Liver (tissue), 9 donors: ENCODE data around the gene SLC25A52. TPM values are rescaled to one million over a fixed set of nuclear protein-coding genes. Genes with fewer than 3 reads are reported as not detected.

Source experiments
- DNase-seq: peaks from one replicate; pipeline ENCODE4 v3.0.0-alpha.2; 2017; ENCODE audit warnings: low spot score
- H3K27ac ChIP-seq, 2 donors: one replicate each; pipeline ENCODE4 v1.7.0; 2013; ENCODE audit warnings: inconsistent platforms in 2 of 2, low read length in 2 of 2, control low read depth in 1 of 2, low read depth in 1 of 2, mild to moderate bottlenecking in 1 of 2
- H3K27me3 ChIP-seq, 4 donors: one replicate each; pipeline versions ENCODE4 v1.6.1 to v1.7.0; 2013; ENCODE audit warnings: low read length in 3 of 4, inconsistent platforms in 1 of 4, mild to moderate bottlenecking in 1 of 4, moderate library complexity in 1 of 4; ENCODE audit not compliant: control insufficient read depth in 4 of 4, insufficient read depth in 4 of 4
- H3K36me3 ChIP-seq, 4 donors: one replicate each; pipeline versions ENCODE4 v1.6.1 to v1.7.0; 2013; ENCODE audit warnings: low read length in 3 of 4, mild to moderate bottlenecking in 3 of 4, low read depth in 1 of 4, moderate library complexity in 1 of 4; ENCODE audit not compliant: control insufficient read depth in 4 of 4, insufficient read depth in 3 of 4
- H3K4me1 ChIP-seq, 4 donors: one replicate each; pipeline versions ENCODE4 v1.6.1 to v1.7.0; 2013; ENCODE audit warnings: low read length in 3 of 4, mild to moderate bottlenecking in 3 of 4, moderate library complexity in 1 of 4; ENCODE audit not compliant: control insufficient read depth in 4 of 4, insufficient read depth in 4 of 4
- H3K4me3 ChIP-seq, 3 donors: one replicate each; pipeline versions ENCODE4 v1.6.1 to v1.7.0; 2013; ENCODE audit warnings: low read length in 3 of 3, control low read depth in 1 of 3, low read depth in 1 of 3, mild to moderate bottlenecking in 1 of 3
- H3K9ac ChIP-seq, 2 donors: one replicate each; pipeline ENCODE4 v1.7.0; 2013; ENCODE audit warnings: low read length in 2 of 2, mild to moderate bottlenecking in 2 of 2, moderate library complexity in 2 of 2, control low read depth in 1 of 2, low read depth in 1 of 2
- H3K9me3 ChIP-seq, 4 donors: one replicate each; pipeline versions ENCODE4 v1.6.1 to v1.7.0; 2013; ENCODE audit warnings: low read length in 3 of 4; ENCODE audit not compliant: control insufficient read depth in 4 of 4
- ATF3 ChIP-seq: IDR thresholded peaks from 2 replicates; pipeline ENCODE4 v1.6.1; 2016; ENCODE audit warnings: antibody characterized with exemption
- CTCF ChIP-seq: fragments of 150-350 bp; IDR thresholded peaks from 2 replicates; pipeline ENCODE4 v1.5.1; 2017; ENCODE audit warnings: improper control_type of control experiment, low read depth, low read length; ENCODE audit not compliant: missing input control
- EGR1 ChIP-seq, 2 donors: IDR thresholded peaks; 2 replicates each; pipeline ENCODE4 v1.6.1; 2016 to 2018; ENCODE audit warnings: antibody characterized with exemption in 2 of 2, low read depth in 2 of 2
- FOXA1 ChIP-seq: IDR thresholded peaks from 2 replicates; pipeline ENCODE4 v1.6.1; 2016; ENCODE audit warnings: antibody characterized with exemption
- FOXA2 ChIP-seq: IDR thresholded peaks from 2 replicates; pipeline ENCODE4 v1.6.1; 2016; ENCODE audit warnings: antibody characterized with exemption
- GABPA ChIP-seq, 2 donors: IDR thresholded peaks in 1 of 2; conservative IDR thresholded peaks in 1 of 2; 2 replicates each; pipeline ENCODE4 v1.6.1; 2016; ENCODE audit warnings: antibody characterized with exemption in 2 of 2, mild to moderate bottlenecking in 1 of 2, moderate library complexity in 1 of 2
- HNF4A ChIP-seq, 2 donors: conservative IDR thresholded peaks; 2 replicates each; pipeline ENCODE4 v1.6.1; 2016; ENCODE audit warnings: antibody characterized with exemption in 2 of 2, mild to moderate bottlenecking in 2 of 2
- HNF4G ChIP-seq: IDR thresholded peaks from 2 replicates; pipeline ENCODE4 v1.6.1; 2016; ENCODE audit warnings: antibody characterized with exemption
- JUND ChIP-seq, 2 donors: IDR thresholded peaks; 2 replicates each; pipeline ENCODE4 v1.6.1; 2016; ENCODE audit warnings: antibody characterized with exemption in 2 of 2
- MAX ChIP-seq: IDR thresholded peaks from 2 replicates; pipeline ENCODE4 v1.6.1; 2016; ENCODE audit warnings: antibody characterized with exemption
- NR2F2 ChIP-seq: IDR thresholded peaks from 2 replicates; pipeline ENCODE4 v1.6.1; 2016; ENCODE audit warnings: antibody characterized with exemption
- RAD21 ChIP-seq, 2 donors: IDR thresholded peaks; 2 replicates each; pipeline ENCODE4 v1.6.1; 2016; ENCODE audit warnings: antibody characterized with exemption in 2 of 2, mild to moderate bottlenecking in 2 of 2
- REST ChIP-seq: IDR thresholded peaks from 2 replicates; pipeline ENCODE4 v1.6.1; 2016; ENCODE audit warnings: antibody characterized with exemption, mild to moderate bottlenecking
- RXRA ChIP-seq, 2 donors: IDR thresholded peaks; 2 replicates each; pipeline ENCODE4 v1.6.1; 2017 to 2018; ENCODE audit warnings: antibody characterized with exemption in 2 of 2, mild to moderate bottlenecking in 1 of 2
- SP1 ChIP-seq: IDR thresholded peaks from 2 replicates; pipeline ENCODE4 v1.6.1; 2018; ENCODE audit warnings: antibody characterized with exemption, mild to moderate bottlenecking
- TAF1 ChIP-seq: conservative IDR thresholded peaks from 2 replicates; pipeline ENCODE4 v1.6.1; 2016; ENCODE audit warnings: antibody characterized with exemption, mild to moderate bottlenecking
- YY1 ChIP-seq: IDR thresholded peaks from 2 replicates; pipeline ENCODE4 v1.6.1; 2016; ENCODE audit warnings: antibody characterized with exemption, mild to moderate bottlenecking
- ZBTB33 ChIP-seq: IDR thresholded peaks from 2 replicates; pipeline ENCODE4 v1.6.1; 2016; ENCODE audit warnings: antibody characterized with exemption
- WGBS: extraction: QIAGEN DNeasy Blood & Tissue Kit; methylation state at CpG from one replicate; pipeline ENCODE4 v1.1.7; 2013; 5-methylcytosine and 5-hydroxymethylcytosine counted together
- polyA plus RNA-seq, 2 donors: library from polyadenylated mRNA; stranded (reverse) in 1 of 2; unstranded in 1 of 2; fragments of 200-250 nt in 1 of 2; fragments of >200 nt in 1 of 2; fragmentation: Nextera tagmentation in 1 of 2; extraction: Ambion mirVana in 1 of 2; gene quantifications; one replicate each; pipeline versions ENCODE4 v1.2.1 to v1.2.3, GENCODE V29; 2013 to 2015
- total RNA-seq, 2 donors: library from RNA; depleted of rRNA; stranded (reverse); fragments of >200 nt; gene quantifications; one replicate each; pipeline ENCODE4 v1.2.3, GENCODE V29; 2014
- donor health status: healthy.
- donor health status: healthy.
- donor health status: healthy.
- donor health status: healthy.
- donor health status: healthy.

Gene SLC25A52
- total and polyA plus RNA-seq, 4 donors = 0.14 to 0.17 TPM; not detected in 2

GRCh38 chr18:31721601-31722000, 39.1 kb downstream of the SLC25A52 start:
- H3K9ac ChIP-seq = no peak overlapping the region
- H3K4me3 ChIP-seq = no peak overlapping the region
- peaks cover 0 to 1% (median 0%) of the 10 kb centered on the region in 4 donors for H3K9me3 ChIP-seq
- H3K27me3 ChIP-seq = no peaks in the 10 kb centered on the region
- H3K27ac ChIP-seq = no peak overlapping the region
- no peak for TF ChIP-seq SP1
- TF ChIP-seq MAX = no peak
- TF ChIP-seq HNF4A (conservative IDR thresholded peaks at IDR 0.05) = no peak
- TF ChIP-seq FOXA2 = no peak
- TF ChIP-seq TAF1 = no peak
- TF ChIP-seq JUND (IDR thresholded peaks at IDR 0.05) = no peak
- TF ChIP-seq ATF3 = no peak
- no peak for TF ChIP-seq EGR1 (IDR thresholded peaks at IDR 0.05; ENCODE audit: low read depth in 2 of 2)
- no peak for TF ChIP-seq NR2F2
- no peak for TF ChIP-seq REST
- H3K4me1 ChIP-seq = peaks cover 0 to 20% (median 3%) of the 10 kb centered on the region in 4 donors
- DNase-seq = no peak
- H3K36me3 ChIP-seq = no peaks in the 10 kb centered on the region
- WGBS = 83% methylated on average over 3 of the region's 3 CpGs

- Histone ChIP-seq H3K9ac (no peak overlapping the region), H3K27me3 (no peaks in the 10 kb centered on the region), H3K27ac (no peak overlapping the region), H3K36me3 (no peaks in the 10 kb centered on the region), H3K4me3 (no peak overlapping the region), H3K4me1 (peaks cover 0 to 15% (median 3%) of the 10 kb centered on the region in 4 donors), H3K9me3 (peaks cover 0 to 1% (median 0%) of the 10 kb centered on the region in 4 donors)
- TF ChIP-seq TAF1 = no peak
- TF ChIP-seq EGR1 (IDR thresholded peaks at IDR 0.05; ENCODE audit: low read depth in 2 of 2) = no peak
- TF ChIP-seq HNF4A (conservative IDR thresholded peaks at IDR 0.05) = no peak
- no peak for TF ChIP-seq ATF3
- no peak for TF ChIP-seq JUND (IDR thresholded peaks at IDR 0.05)
- TF ChIP-seq MAX = no peak
- TF ChIP-seq HNF4G = no peak
- no peak for TF ChIP-seq GABPA (IDR thresholded peaks at IDR 0.05 in 1 of 2, conservative IDR thresholded peaks at IDR 0.05 in 1 of 2)
- TF ChIP-seq NR2F2 = no peak
- TF ChIP-seq FOXA1 = no peak
- TF ChIP-seq YY1 = no peak
- TF ChIP-seq REST = no peak
- no peak for TF ChIP-seq RXRA (IDR thresholded peaks at IDR 0.05)
- no peak for TF ChIP-seq SP1
- no peak for TF ChIP-seq ZBTB33
- TF ChIP-seq RAD21 (IDR thresholded peaks at IDR 0.05) = no peak
- no peak for TF ChIP-seq FOXA2
- TF ChIP-seq CTCF = no peak
- no peak for DNase-seq
- 85% methylated on average over 7 of the region's 7 CpGs for WGBS
These were observed 39.8 kb downstream of the SLC25A52 start for GRCh38 chr18:31720867-31721266.
